CD14-positive monocyte (primary cell): ENCODE measurements around the gene COPS9. TPM values are rescaled to one million over a fixed set of nuclear protein-coding genes. Genes with fewer than 3 reads are reported as not detected.

Source experiments
- DNase-seq, 3 donors: peaks; one replicate each; pipeline ENCODE4 v3.0.0-alpha.2; 2011 to 2022
- H2AFZ ChIP-seq: 2 replicates; pipeline ENCODE4 v1.6.0; 2012; ENCODE audit warnings: mild to moderate bottlenecking, low read depth, low read length, inconsistent platforms; ENCODE audit not compliant: insufficient read depth, poor library complexity, severe bottlenecking
- H3K27ac ChIP-seq, 2 donors: 1 replicate in 1 of 2; 2 replicates in 1 of 2; pipeline ENCODE4 v1.5.1; 2012 to 2013; ENCODE audit warnings: low read length in 2 of 2, control low read depth in 1 of 2, inconsistent platforms in 1 of 2, low read depth in 1 of 2, mild to moderate bottlenecking in 1 of 2
- H3K27me3 ChIP-seq, 2 donors: one replicate each; pipeline versions ENCODE4 v1.6.0 to v1.6.1; 2011 to 2013; ENCODE audit warnings: low read length in 2 of 2; ENCODE audit not compliant: control insufficient read depth in 2 of 2, insufficient read depth in 2 of 2
- H3K36me3 ChIP-seq, 2 donors: replicated peaks in 1 of 2; 1 replicate in 1 of 2; 2 replicates in 1 of 2; pipeline versions ENCODE4 v1.5.1 to v1.6.1; 2012 to 2013; ENCODE audit warnings: low read length in 2 of 2, control low read depth in 1 of 2, inconsistent platforms in 1 of 2, mild to moderate bottlenecking in 1 of 2; ENCODE audit not compliant: insufficient read depth in 2 of 2, control insufficient read depth in 1 of 2
- H3K4me1 ChIP-seq, 2 donors: 1 replicate in 1 of 2; 2 replicates in 1 of 2; pipeline versions ENCODE4 v1.5.1 to v1.6.1; 2012 to 2013; ENCODE audit warnings: low read length in 2 of 2, control low read depth in 1 of 2, inconsistent platforms in 1 of 2, mild to moderate bottlenecking in 1 of 2, moderate library complexity in 1 of 2; ENCODE audit not compliant: insufficient read depth in 2 of 2, control insufficient read depth in 1 of 2
- H3K4me2 ChIP-seq: replicated peaks from 2 replicates; pipeline ENCODE3; 2012; ENCODE audit warnings: low read length, moderate library complexity, mild to moderate bottlenecking; ENCODE audit not compliant: poor library complexity, severe bottlenecking; ENCODE audit errors: extremely low read depth
- H3K4me3 ChIP-seq, 3 experiments: fragments of 200-600 bp in 1 of 3; sonication (generic) in 1 of 3; replicated peaks in 1 of 3; 1 replicate in 2 of 3; 2 replicates in 1 of 3; pipeline ENCODE4 v1.5.1; 2011 to 2013; ENCODE audit warnings: low read length in 3 of 3, mild to moderate bottlenecking in 3 of 3, control low read depth in 2 of 3, low read depth in 2 of 3, inconsistent platforms in 1 of 3, moderate library complexity in 1 of 3
- H3K79me2 ChIP-seq: 2 replicates; pipeline ENCODE4 v1.6.0; 2012; ENCODE audit warnings: mild to moderate bottlenecking, control low read depth, inconsistent platforms, low read length, moderate library complexity; ENCODE audit not compliant: insufficient read depth
- H3K9ac ChIP-seq: 2 replicates; pipeline ENCODE4 v1.6.0; 2017; ENCODE audit warnings: low read length, mild to moderate bottlenecking; ENCODE audit not compliant: insufficient read depth, poor library complexity, severe bottlenecking
- H3K9me3 ChIP-seq, 2 donors: replicated peaks in 1 of 2; 1 replicate in 1 of 2; 2 replicates in 1 of 2; pipeline versions ENCODE4 v1.5.1 to v1.6.1; 2012 to 2013; ENCODE audit warnings: low read length in 2 of 2, control low read depth in 1 of 2; ENCODE audit not compliant: control insufficient read depth in 1 of 2, insufficient read depth in 1 of 2
- H4K20me1 ChIP-seq: 2 replicates; pipeline ENCODE4 v1.6.0; 2012; ENCODE audit warnings: mild to moderate bottlenecking, low read length, control low read depth, moderate library complexity; ENCODE audit not compliant: insufficient read depth
- H3K27ac Mint-ChIP-seq, 7 donors: one replicate each; pipeline ENCODE4 v1.8.0; 2020; ENCODE audit warnings: mild to moderate bottlenecking in 7 of 7, mixed read lengths in 7 of 7, moderate library complexity in 6 of 7, inconsistent platforms in 2 of 7
- H3K27me3 Mint-ChIP-seq, 3 donors: one replicate each; pipeline ENCODE4 v1.8.0; 2021 to 2022; ENCODE audit warnings: low read depth in 3 of 3, mild to moderate bottlenecking in 3 of 3, mixed read lengths in 3 of 3, moderate library complexity in 3 of 3, inconsistent platforms in 1 of 3
- H3K36me3 Mint-ChIP-seq, 2 donors: one replicate each; pipeline ENCODE4 v1.8.0; 2020; ENCODE audit warnings: mixed read lengths in 2 of 2, inconsistent platforms in 1 of 2, mild to moderate bottlenecking in 1 of 2
- H3K4me1 Mint-ChIP-seq: one replicate; pipeline ENCODE4 v1.8.0; 2020; ENCODE audit warnings: mild to moderate bottlenecking, mixed read lengths
- H3K4me3 Mint-ChIP-seq, 2 donors: one replicate each; pipeline ENCODE4 v1.8.0; 2020; ENCODE audit warnings: mild to moderate bottlenecking in 2 of 2, mixed read lengths in 2 of 2, moderate library complexity in 1 of 2
- H3K9me3 Mint-ChIP-seq, 7 donors: one replicate each; pipeline ENCODE4 v1.8.0; 2020 to 2022; ENCODE audit warnings: mixed read lengths in 7 of 7, mild to moderate bottlenecking in 6 of 7, moderate library complexity in 6 of 7, inconsistent platforms in 2 of 7
- WGBS: methylation state at CpG from one replicate; pipeline ENCODE4 v1.1.5; 2013; ENCODE audit warnings: missing lambda C conversion rate; ENCODE audit not compliant: insufficient coverage; 5-methylcytosine and 5-hydroxymethylcytosine counted together
- intact Hi-C, 2 donors: fragments of 100-400 bp; cut with micrococcal nuclease; formaldehyde crosslinking; loops; one replicate each; pipeline versions ENCODE4 v1.15.0 to v1.15.1; 2023
- polyA plus RNA-seq, 3 donors: library from polyadenylated mRNA; depleted of rRNA in 1 of 3; unstranded in 2 of 3; stranded (reverse) in 1 of 3; fragments of 300-500 nt in 2 of 3; fragments of >200 nt in 1 of 3; fragmentation: Illumina TruSeq in 2 of 3; gene quantifications; 1 replicate in 2 of 3; 2 replicates in 1 of 3; pipeline ENCODE4 v1.2.3, GENCODE V29; 2012 to 2021
- TF ChIP-seq, protein P1 (sequence below): fragments of 200-600 bp; IDR thresholded peaks from one replicate; pipeline ENCODE4 v1.8.0; 2022; ENCODE audit warnings: antibody characterized with exemption, mild to moderate bottlenecking

COPS9 gene
- polyA plus RNA-seq, 3 donors, result 123 to 300 (median 268) TPM

DNA sequence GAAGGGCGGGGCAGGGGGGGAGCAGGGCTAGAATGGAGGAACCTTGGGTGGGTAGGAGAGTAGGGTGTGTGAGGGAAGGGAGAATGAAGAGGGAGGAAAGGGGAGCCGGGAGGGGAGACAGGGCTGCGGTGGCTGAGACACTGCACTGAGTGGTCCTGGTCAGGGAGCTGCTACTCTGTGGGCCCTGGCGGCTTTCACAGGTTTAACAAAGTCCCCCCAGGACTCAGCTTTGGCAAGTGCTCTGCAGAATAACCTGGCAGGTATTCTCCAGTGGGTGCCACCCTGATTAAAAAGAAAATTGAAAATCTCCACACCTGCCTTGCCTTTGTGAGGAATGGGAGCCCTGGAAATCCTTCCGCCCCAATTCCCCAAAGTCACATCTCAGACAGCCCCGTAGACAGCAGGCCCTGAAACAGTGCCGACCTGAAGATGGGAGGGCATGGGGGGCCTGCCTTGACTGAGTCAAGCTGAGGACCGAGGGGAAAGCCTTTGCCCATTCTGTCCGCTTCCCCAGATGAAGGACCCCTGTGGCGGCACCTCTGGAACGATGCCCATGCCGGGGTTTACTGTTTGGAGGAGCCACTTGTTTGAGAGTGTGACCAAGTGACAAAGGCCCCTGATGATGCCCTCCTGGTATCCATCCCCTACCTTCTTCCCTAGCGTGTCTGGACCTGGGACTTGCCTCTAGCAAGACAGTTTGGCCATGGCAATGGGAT, 47.9 kb upstream of the COPS9 start:
- Mint-ChIP-seq H3K4me3 (no peak overlapping the region), H3K4me1 (no peaks in the 10 kb centered on the region), H3K27me3 (peaks cover 7 to 16% (median 16%) of the 10 kb centered on the region in 3 donors), H3K27ac (no peak overlapping the region), H3K36me3 (no peaks in the 10 kb centered on the region), H3K9me3 (peaks cover 0 to 14% (median 10%) of the 10 kb centered on the region in 7 donors)
- no peaks in the 10 kb centered on the region for H3K36me3 ChIP-seq
- TF ChIP-seq, protein P1, sequence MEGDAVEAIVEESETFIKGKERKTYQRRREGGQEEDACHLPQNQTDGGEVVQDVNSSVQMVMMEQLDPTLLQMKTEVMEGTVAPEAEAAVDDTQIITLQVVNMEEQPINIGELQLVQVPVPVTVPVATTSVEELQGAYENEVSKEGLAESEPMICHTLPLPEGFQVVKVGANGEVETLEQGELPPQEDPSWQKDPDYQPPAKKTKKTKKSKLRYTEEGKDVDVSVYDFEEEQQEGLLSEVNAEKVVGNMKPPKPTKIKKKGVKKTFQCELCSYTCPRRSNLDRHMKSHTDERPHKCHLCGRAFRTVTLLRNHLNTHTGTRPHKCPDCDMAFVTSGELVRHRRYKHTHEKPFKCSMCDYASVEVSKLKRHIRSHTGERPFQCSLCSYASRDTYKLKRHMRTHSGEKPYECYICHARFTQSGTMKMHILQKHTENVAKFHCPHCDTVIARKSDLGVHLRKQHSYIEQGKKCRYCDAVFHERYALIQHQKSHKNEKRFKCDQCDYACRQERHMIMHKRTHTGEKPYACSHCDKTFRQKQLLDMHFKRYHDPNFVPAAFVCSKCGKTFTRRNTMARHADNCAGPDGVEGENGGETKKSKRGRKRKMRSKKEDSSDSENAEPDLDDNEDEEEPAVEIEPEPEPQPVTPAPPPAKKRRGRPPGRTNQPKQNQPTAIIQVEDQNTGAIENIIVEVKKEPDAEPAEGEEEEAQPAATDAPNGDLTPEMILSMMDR, result no peak
- H3K27ac ChIP-seq, result no peak overlapping the region
- H2AFZ ChIP-seq, result no peak overlapping the region
- no peaks in the 10 kb centered on the region for H4K20me1 ChIP-seq
- H3K4me1 ChIP-seq, result no peaks in the 10 kb centered on the region
- 78% methylated on average over 7 of the region's 13 CpGs for WGBS
- DNase-seq, result no peak
- no peak overlapping the region for H3K9ac ChIP-seq
- no peaks in the 10 kb centered on the region for H3K79me2 ChIP-seq
- intact Hi-C loops, result no loop called here
- H3K4me3 ChIP-seq, result no peak overlapping the region
- peaks cover 3 to 5% of the 10 kb centered on the region in 2 donors for H3K9me3 ChIP-seq
- no peaks in the 10 kb centered on the region for H3K27me3 ChIP-seq
- no peak overlapping the region for H3K4me2 ChIP-seq

GRCh38 chr2:240183006-240183874, 47.1 kb upstream of the COPS9 start:
- H4K20me1 ChIP-seq, result no peaks in the 10 kb centered on the region
- no peak overlapping the region for H3K4me3 Mint-ChIP-seq
- H3K4me1 ChIP-seq, result no peaks in the 10 kb centered on the region
- intact Hi-C loops, result no loop called here
- no peaks in the 10 kb centered on the region for H3K79me2 ChIP-seq
- no peak overlapping the region for H3K4me2 ChIP-seq
- peaks cover 2 to 5% of the 10 kb centered on the region in 2 donors for H3K9me3 ChIP-seq
- no peak overlapping the region for H3K4me3 ChIP-seq
- H3K27me3 Mint-ChIP-seq, result peaks cover 7 to 16% (median 15%) of the 10 kb centered on the region in 3 donors
- no peak overlapping the region for H2AFZ ChIP-seq
- no peaks in the 10 kb centered on the region for H3K36me3 ChIP-seq
- no peak for DNase-seq
- WGBS, result 85% methylated on average over 17 of the region's 22 CpGs
- H3K9ac ChIP-seq, result no peak overlapping the region
- no peaks in the 10 kb centered on the region for H3K27me3 ChIP-seq
- H3K4me1 Mint-ChIP-seq, result no peaks in the 10 kb centered on the region
- H3K27ac Mint-ChIP-seq, result no peak overlapping the region
- H3K27ac ChIP-seq, result no peak overlapping the region
- peaks cover 0 to 11% (median 9%) of the 10 kb centered on the region in 7 donors for H3K9me3 Mint-ChIP-seq
- TF ChIP-seq, protein P1, result no peak
- no peaks in the 10 kb centered on the region for H3K36me3 Mint-ChIP-seq
